Measurements from ENCODE around the gene SDF2L1. TPM values are rescaled to one million over a fixed set of nuclear protein-coding genes. Genes with fewer than 3 reads are reported as not detected.

The SDF2L1 gene
- total RNA-seq, 4 donors from 2014 or later: 60.2 to 444 (median 210) TPM

DNA sequence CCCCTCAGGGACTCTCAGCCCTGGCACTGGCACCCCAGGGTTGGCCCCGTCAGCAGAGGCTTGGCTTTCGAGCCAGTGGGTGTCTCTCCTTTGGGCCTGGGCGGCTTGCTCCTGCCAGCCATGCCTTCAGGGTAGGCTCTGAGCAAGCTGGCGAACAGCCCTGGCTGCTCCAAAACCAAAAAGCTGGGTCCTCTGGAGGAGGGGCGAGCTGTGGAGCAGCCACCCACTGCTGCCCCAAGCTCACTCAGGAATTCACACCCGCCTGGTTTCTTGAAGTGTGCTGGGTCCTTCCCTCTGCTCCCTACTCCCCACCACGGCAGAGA, 18.5 kb upstream of the SDF2L1 start:
- Histone ChIP-seq H3K36me3 (peaks cover 3% of the 10 kb centered on the region in 2 donors), H3K4me3 (replicated peaks in 1 of 3) (no peak overlapping the region), H3K4me1 (peaks cover 4 to 17% of the 10 kb centered on the region in 2 donors), H3K9me3 (no peaks in the 10 kb centered on the region), H3K27ac (no peak overlapping the region), H3K27me3 (no peaks in the 10 kb centered on the region)
- TF ChIP-seq, protein P1, sequence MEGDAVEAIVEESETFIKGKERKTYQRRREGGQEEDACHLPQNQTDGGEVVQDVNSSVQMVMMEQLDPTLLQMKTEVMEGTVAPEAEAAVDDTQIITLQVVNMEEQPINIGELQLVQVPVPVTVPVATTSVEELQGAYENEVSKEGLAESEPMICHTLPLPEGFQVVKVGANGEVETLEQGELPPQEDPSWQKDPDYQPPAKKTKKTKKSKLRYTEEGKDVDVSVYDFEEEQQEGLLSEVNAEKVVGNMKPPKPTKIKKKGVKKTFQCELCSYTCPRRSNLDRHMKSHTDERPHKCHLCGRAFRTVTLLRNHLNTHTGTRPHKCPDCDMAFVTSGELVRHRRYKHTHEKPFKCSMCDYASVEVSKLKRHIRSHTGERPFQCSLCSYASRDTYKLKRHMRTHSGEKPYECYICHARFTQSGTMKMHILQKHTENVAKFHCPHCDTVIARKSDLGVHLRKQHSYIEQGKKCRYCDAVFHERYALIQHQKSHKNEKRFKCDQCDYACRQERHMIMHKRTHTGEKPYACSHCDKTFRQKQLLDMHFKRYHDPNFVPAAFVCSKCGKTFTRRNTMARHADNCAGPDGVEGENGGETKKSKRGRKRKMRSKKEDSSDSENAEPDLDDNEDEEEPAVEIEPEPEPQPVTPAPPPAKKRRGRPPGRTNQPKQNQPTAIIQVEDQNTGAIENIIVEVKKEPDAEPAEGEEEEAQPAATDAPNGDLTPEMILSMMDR (IDR thresholded peaks at IDR 0.05): no peak
- TF ChIP-seq POLR2A (IDR thresholded peaks at IDR 0.05): no peak
- 63 to 83% methylated on average over 4 to 6 of the region's 7 CpGs for WGBS, 2 donors
- intact Hi-C loops (cut with DNase I): no loop called here
- peak in 1 of 2 donors; percentile 14 for DNase-seq

DNA sequence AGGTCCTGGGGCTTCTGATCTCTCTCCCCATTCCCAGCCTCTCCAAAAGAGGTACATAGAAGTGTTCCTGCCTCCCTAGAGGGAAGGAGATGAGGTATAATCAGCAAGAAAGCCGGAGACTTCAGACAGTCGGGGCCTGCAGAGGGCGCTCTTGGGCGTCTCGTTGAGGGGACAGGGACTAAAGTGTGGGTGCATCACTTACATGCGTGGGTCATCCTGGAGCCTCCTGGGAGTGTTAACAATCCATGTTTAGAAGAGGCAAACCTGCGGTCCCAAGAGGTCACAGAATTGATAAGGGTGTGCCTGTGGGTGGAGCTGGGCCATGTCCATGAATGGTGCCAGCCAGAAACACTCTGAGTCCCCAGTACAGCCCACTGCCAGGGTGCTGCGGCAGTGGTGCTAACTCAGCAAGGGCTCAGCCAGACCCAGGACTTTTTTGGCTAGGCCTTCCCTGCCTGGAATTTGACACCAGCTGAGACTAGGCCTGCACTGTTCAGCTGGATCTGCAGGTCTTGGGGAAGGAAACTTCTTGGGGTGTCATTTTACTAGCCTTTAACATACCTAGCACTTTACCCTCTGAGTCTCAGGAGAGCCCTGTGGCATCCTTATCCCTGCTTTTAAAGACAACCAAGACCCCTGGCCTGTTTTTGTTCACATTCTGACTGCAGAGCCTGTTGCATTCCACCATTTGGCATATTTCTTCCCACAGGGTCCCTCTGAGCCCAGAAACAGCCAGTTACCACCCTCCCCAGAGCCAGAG, 17.8 kb upstream of the SDF2L1 start:
- intact Hi-C loops (cut with DNase I): no loop called here
- Histone ChIP-seq H3K9me3 (no peaks in the 10 kb centered on the region), H3K36me3 (peaks cover 3% of the 10 kb centered on the region in 2 donors), H3K4me1 (peaks cover 10 to 23% of the 10 kb centered on the region in 2 donors), H3K4me3 (replicated peaks in 1 of 3) (no peak overlapping the region), H3K27ac (no peak overlapping the region), H3K27me3 (no peaks in the 10 kb centered on the region)
- no peak for TF ChIP-seq POLR2A (IDR thresholded peaks at IDR 0.05)
- TF ChIP-seq, protein P1 (IDR thresholded peaks at IDR 0.05): peak in 1 of 6 experiments; percentile 24
- peak in 1 of 2 donors; percentile 44 for DNase-seq
- WGBS, 2 donors: 72 to 73% methylated on average over 8 of the region's 8 CpGs

- intact Hi-C loops (cut with DNase I): no loop called here
- Histone ChIP-seq H3K36me3 (peaks cover 3% of the 10 kb centered on the region in 2 donors), H3K27ac (no peak overlapping the region), H3K9me3 (no peaks in the 10 kb centered on the region), H3K4me3 (replicated peaks in 1 of 3) (no peak overlapping the region), H3K27me3 (no peaks in the 10 kb centered on the region), H3K4me1 (peaks cover 10 to 23% of the 10 kb centered on the region in 2 donors)
- TF ChIP-seq, protein P1 (IDR thresholded peaks at IDR 0.05): no peak
- no peak for TF ChIP-seq POLR2A (IDR thresholded peaks at IDR 0.05)
- no peak for DNase-seq
- WGBS, 2 donors: 82 to 91% methylated on average over 12 of the region's 12 CpGs
Measured at GRCh38 chr22:21624880-21625791, 17.0 kb upstream of the SDF2L1 start.

GRCh38 chr22:21626073-21626734, 15.9 kb upstream of the SDF2L1 start:
- Histone ChIP-seq H3K27ac (no peak overlapping the region), H3K4me3 (replicated peaks in 1 of 3) (no peak overlapping the region), H3K4me1 (peaks cover 10 to 23% of the 10 kb centered on the region in 2 donors), H3K9me3 (no peaks in the 10 kb centered on the region), H3K27me3 (no peaks in the 10 kb centered on the region), H3K36me3 (peaks cover 3% of the 10 kb centered on the region in 2 donors)
- WGBS, 2 donors: 53 to 59% methylated on average over 3 to 4 of the region's 4 CpGs
- intact Hi-C loops (cut with DNase I): no loop called here
- TF ChIP-seq, protein P1 (IDR thresholded peaks at IDR 0.05): no peak
- TF ChIP-seq POLR2A (IDR thresholded peaks at IDR 0.05): no peak
- DNase-seq: no peak

All from thyroid gland (tissue), 4 donors.